Activated B cell treated with CpG ODN at 0.5 μM for 24 hours (primary cell): ENCODE data around the gene SGSM2. TPM values are rescaled to one million over a fixed set of nuclear protein-coding genes. Genes with fewer than 3 reads are reported as not detected.

Source experiments
- ATAC-seq: fragments of 200-7000 bp; cut with Tn5 transposase; one replicate; pipeline ENCODE4 v1.10.0; 2021; ENCODE audit warnings: low read depth, mild to moderate bottlenecking, moderate library complexity
- CTCF ChIA-PET: fragments of 350-600 bp; sonication (Branson Sonifier 250); formaldehyde crosslinking; loops from one replicate; lab custom pipeline; 2021; ENCODE audit warnings: antibody characterized with exemption; lab: Charles Lee
- POLR2A ChIA-PET: fragments of 350-600 bp; sonication (Branson Sonifier 250); formaldehyde crosslinking; loops from one replicate; lab custom pipeline; 2021; ENCODE audit warnings: antibody characterized with exemption; lab: Charles Lee
- DNase-seq: peaks from one replicate; pipeline ENCODE4 v3.0.0; 2022
- H3K27ac Mint-ChIP-seq: one replicate; pipeline ENCODE4 v1.8.0; 2020; ENCODE audit warnings: mixed read lengths
- H3K27me3 Mint-ChIP-seq: one replicate; pipeline ENCODE4 v1.8.0; 2021; ENCODE audit warnings: mixed read lengths
- H3K36me3 Mint-ChIP-seq: one replicate; pipeline ENCODE4 v1.8.0; 2021; ENCODE audit warnings: low read depth, mixed read lengths
- H3K4me1 Mint-ChIP-seq: one replicate; pipeline ENCODE4 v1.8.0; 2021; ENCODE audit warnings: mixed read lengths
- H3K4me3 Mint-ChIP-seq: one replicate; pipeline ENCODE4 v1.8.0; 2020; ENCODE audit warnings: mild to moderate bottlenecking, mixed read lengths
- H3K9me3 Mint-ChIP-seq: one replicate; pipeline ENCODE4 v1.8.0; 2020; ENCODE audit warnings: mixed read lengths
- CTCF ChIP-seq: fragments of 200-600 bp; IDR thresholded peaks from one replicate; pipeline ENCODE4 v1.8.0; 2022; ENCODE audit warnings: antibody characterized with exemption, mild to moderate bottlenecking
- intact Hi-C: fragments of 100-400 bp; cut with micrococcal nuclease; formaldehyde crosslinking; loops from one replicate; pipeline ENCODE4 v1.15.1; 2024
- total RNA-seq: library from RNA; stranded (reverse); gene quantifications from 2 replicates; pipeline ENCODE4 v1.2.3, GENCODE V29; 2022

SGSM2 gene
- total RNA-seq, 1 donor from 2014 or later: 60.5 TPM

GRCh38 chr17:2362881-2363280 is 25.6 kb downstream of the SGSM2 start:
- DNase-seq (no peak), ATAC-seq (no peak)
- ChIA-PET CTCF (no interaction called here), POLR2A (no interaction called here)
- no peaks in the 10 kb centered on the region for H3K9me3 Mint-ChIP-seq
- H3K36me3 Mint-ChIP-seq: peaks cover 39% of the 10 kb centered on the region
- no peaks in the 10 kb centered on the region for H3K27me3 Mint-ChIP-seq
- no peak overlapping the region for H3K4me3 Mint-ChIP-seq
- intact Hi-C loops: no loop called here
- no peak overlapping the region for H3K27ac Mint-ChIP-seq
- H3K4me1 Mint-ChIP-seq: no peaks in the 10 kb centered on the region
- no peak for TF ChIP-seq CTCF

- H3K27ac Mint-ChIP-seq: no peak overlapping the region
- intact Hi-C loops: no loop called here
- no peak for ATAC-seq
- POLR2A ChIA-PET: no interaction called here
- no peak for TF ChIP-seq CTCF
- no peak for DNase-seq
- CTCF ChIA-PET: no interaction called here
- H3K36me3 Mint-ChIP-seq: peaks cover 39% of the 10 kb centered on the region
- H3K4me1 Mint-ChIP-seq: no peaks in the 10 kb centered on the region
- no peak overlapping the region for H3K4me3 Mint-ChIP-seq
- no peaks in the 10 kb centered on the region for H3K27me3 Mint-ChIP-seq
- no peaks in the 10 kb centered on the region for H3K9me3 Mint-ChIP-seq
These were observed 26.0 kb downstream of the SGSM2 start for GRCh38 chr17:2363318-2363717.

- ATAC-seq (no peak), DNase-seq (no peak)
- no peak for TF ChIP-seq CTCF
- Mint-ChIP-seq H3K36me3 (peaks cover 39% of the 10 kb centered on the region), H3K4me1 (no peaks in the 10 kb centered on the region), H3K4me3 (no peak overlapping the region), H3K9me3 (no peaks in the 10 kb centered on the region), H3K27me3 (no peaks in the 10 kb centered on the region), H3K27ac (no peak overlapping the region)
- ChIA-PET CTCF (no interaction called here), POLR2A (no interaction called here)
- intact Hi-C loops: no loop called here
These were observed 26.8 kb downstream of the SGSM2 start for GRCh38 chr17:2363851-2364762.

GRCh38 chr17:2364763-2365116 is 27.4 kb downstream of the SGSM2 start:
- H3K36me3 Mint-ChIP-seq: peaks cover 39% of the 10 kb centered on the region
- H3K27me3 Mint-ChIP-seq: no peaks in the 10 kb centered on the region
- no peak overlapping the region for H3K27ac Mint-ChIP-seq
- H3K9me3 Mint-ChIP-seq: no peaks in the 10 kb centered on the region
- no peak for TF ChIP-seq CTCF
- DNase-seq (no peak), ATAC-seq (no peak)
- intact Hi-C loops: no loop called here
- no peak overlapping the region for H3K4me3 Mint-ChIP-seq
- POLR2A ChIA-PET: no interaction called here
- CTCF ChIA-PET: no interaction called here
- H3K4me1 Mint-ChIP-seq: no peaks in the 10 kb centered on the region

- Mint-ChIP-seq H3K27ac (no peak overlapping the region), H3K4me3 (no peak overlapping the region), H3K4me1 (no peaks in the 10 kb centered on the region), H3K36me3 (peaks cover 39% of the 10 kb centered on the region), H3K27me3 (no peaks in the 10 kb centered on the region), H3K9me3 (no peaks in the 10 kb centered on the region)
- CTCF ChIA-PET: no interaction called here
- ATAC-seq (no peak), DNase-seq (no peak)
- no peak for TF ChIP-seq CTCF
- intact Hi-C loops: no loop called here
- POLR2A ChIA-PET: no interaction called here
These were observed 27.8 kb downstream of the SGSM2 start for GRCh38 chr17:2365132-2365531.
